ENCODE results near the gene STAG3. TPM values are rescaled to one million over a fixed set of nuclear protein-coding genes. Genes with fewer than 3 reads are reported as not detected.
"Not testable (repeated sequence)": the region's sequence is repeated elsewhere in the genome, so short reads cannot be mapped to it uniquely, and the experiment has no call there.

STAG3 gene
- total RNA-seq, 1 donor from 2014 or later, result 19.2 TPM

DNA sequence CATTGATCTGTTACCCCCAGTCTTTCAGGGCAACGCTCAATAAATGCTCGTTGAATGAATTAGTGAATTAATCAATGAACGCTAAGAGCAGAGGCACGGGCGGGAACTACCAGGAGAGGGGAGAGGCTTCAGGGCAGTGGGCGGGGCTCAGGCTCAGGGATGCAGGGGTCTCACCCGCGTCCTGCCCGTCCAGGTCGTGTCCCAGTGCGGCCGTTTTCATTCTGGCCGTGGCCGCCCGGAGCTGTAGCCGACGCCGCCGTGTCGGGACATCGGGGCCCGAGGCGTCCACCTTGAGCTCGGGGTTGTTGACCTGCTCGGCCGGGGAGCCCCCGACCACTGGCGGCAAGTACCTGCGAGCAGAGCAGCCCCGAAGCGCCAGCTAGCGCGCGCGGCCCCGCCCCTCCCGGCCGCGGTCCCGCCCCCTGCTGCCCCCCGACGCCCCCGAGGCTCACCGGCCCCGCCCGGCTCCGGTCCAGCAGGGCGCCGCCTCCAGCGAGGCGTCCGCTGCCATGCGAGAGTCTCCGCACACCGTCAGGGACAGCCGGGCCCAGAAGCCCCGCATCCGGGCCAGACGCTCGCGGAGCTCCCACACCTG, 6.5 kb upstream of the STAG3 start:
- intact Hi-C loops (cut with micrococcal nuclease), result no loop called here

- intact Hi-C loops (cut with micrococcal nuclease), result no loop called here
Observed at GRCh38 chr7:100171840-100172239, 5.9 kb upstream of the STAG3 start.

- intact Hi-C loops (cut with micrococcal nuclease), result no loop called here
Observed at GRCh38 chr7:100173806-100174495, 3.8 kb upstream of the STAG3 start.

- intact Hi-C loops (cut with micrococcal nuclease), result no loop called here
Observed at GRCh38 chr7:100174582-100174981, 3.1 kb upstream of the STAG3 start.

- intact Hi-C loops (cut with micrococcal nuclease), result loop anchor here (5.0 kb wide), 1 partner anchor 47 kb away; no protein-coding TSS in a partner anchor
Observed at GRCh38 chr7:100175296-100175935, 2.3 kb upstream of the STAG3 start.

DNA sequence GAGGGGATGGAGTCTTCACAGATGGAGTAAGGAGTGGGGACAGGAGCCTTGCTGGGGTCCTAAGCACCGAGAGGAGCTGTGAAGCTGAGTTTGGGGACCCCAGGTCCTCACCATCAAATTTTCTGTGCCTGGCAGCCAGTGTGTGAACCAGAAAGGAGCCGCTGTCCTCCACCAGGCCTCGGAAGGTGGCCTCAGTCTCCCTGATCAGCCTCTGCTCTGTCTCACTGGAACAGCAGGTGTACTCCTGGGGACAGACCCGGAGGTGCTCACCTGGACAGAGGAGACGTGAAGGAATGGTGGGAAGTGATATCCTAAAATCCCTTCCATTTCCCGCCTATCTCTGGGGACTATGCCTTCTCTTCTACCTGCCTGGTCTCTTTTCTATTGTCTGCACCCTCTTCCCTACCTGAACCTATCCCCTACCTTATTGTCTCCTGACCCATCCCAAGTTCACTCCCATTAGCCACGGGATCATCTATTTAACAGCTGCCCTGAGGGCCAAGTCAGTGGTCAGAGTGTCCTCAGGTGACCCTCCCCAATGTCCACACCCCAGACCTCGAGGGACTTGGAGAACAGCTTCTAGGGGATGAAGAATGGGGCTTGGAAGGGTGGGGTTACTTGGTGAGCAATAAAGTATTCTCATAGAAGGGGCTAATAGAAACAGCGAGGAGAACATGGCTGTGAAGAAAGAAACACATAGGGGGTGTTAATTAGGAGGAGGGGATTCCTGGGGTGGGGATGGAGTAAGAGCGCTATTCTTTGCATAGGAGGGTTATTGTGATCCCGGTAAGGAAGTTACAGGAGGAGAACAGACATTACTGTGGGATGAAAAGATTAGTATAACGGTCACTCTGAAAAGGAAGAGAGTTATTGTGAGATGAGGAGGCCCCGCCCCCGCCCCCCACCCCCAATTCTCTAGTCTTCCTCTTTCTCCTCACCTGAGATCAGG, 1.3 kb upstream of the STAG3 start:
- intact Hi-C loops (cut with micrococcal nuclease), result loop anchor here (1.0 to 5.0 kb wide), 3 partner anchors 8 to 46 kb away; partner anchors contain the start of genes GAL3ST4 and LAMTOR4

GRCh38 chr7:100180084-100180483, 2.4 kb downstream of the STAG3 start:
- intact Hi-C loops (cut with micrococcal nuclease), result not testable (repeated sequence)

DNA sequence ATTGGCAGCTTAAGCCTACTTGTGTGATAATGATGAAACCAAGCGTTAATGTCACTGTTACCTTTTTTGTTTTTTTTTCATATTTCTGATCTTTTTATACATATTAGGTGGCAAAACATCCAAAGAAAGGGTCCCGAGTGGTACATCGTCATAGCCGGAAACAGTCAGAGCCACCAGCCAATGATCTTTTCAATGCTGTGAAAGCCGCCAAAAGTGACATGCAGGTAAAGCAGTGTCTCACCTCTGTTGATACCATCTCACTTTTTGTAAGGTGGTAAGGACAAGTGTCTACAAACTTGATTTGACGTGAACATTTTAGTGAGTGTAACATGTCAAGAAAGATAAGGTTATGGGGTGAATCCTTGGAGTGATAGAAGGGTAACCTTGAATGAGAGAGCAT, 4.9 kb downstream of the STAG3 start:
- intact Hi-C loops (cut with micrococcal nuclease), result not testable (repeated sequence)

- intact Hi-C loops (cut with micrococcal nuclease), result not testable (repeated sequence)
Observed at GRCh38 chr7:100183090-100183489, 5.4 kb downstream of the STAG3 start.

GRCh38 chr7:100185726-100186125, 8.0 kb downstream of the STAG3 start:
- intact Hi-C loops (cut with micrococcal nuclease), result no loop called here

- intact Hi-C loops (cut with micrococcal nuclease), result no loop called here
Observed at GRCh38 chr7:100189061-100189460, 11.3 kb downstream of the STAG3 start.

- intact Hi-C loops (cut with micrococcal nuclease), result no loop called here
Observed at GRCh38 chr7:100190048-100190711, 12.5 kb downstream of the STAG3 start.

- intact Hi-C loops (cut with micrococcal nuclease), result no loop called here
Observed at GRCh38 chr7:100191775-100192174, 14.1 kb downstream of the STAG3 start.

GRCh38 chr7:100192281-100192862, 14.7 kb downstream of the STAG3 start:
- intact Hi-C loops (cut with micrococcal nuclease), result not testable (repeated sequence)

DNA sequence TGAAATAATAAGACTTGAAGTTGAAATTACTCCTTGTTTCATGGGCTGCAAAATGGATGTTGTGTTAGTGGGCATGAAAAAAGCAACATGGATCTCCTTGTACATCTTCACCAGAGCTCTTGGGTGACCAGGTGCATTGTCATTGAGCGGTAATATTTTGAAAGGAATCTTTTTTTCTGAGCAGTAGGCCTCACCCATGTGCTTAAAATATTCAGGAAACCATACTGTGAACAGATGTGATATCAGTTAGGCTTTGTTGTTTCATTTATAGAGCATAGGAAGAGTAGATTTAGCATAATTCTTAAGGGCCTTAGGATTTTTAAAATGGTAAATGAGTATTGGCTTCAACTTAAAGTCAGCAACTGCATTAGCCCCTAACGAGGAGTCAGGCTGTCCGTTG, 15.3 kb downstream of the STAG3 start:
- intact Hi-C loops (cut with micrococcal nuclease), result no loop called here

DNA sequence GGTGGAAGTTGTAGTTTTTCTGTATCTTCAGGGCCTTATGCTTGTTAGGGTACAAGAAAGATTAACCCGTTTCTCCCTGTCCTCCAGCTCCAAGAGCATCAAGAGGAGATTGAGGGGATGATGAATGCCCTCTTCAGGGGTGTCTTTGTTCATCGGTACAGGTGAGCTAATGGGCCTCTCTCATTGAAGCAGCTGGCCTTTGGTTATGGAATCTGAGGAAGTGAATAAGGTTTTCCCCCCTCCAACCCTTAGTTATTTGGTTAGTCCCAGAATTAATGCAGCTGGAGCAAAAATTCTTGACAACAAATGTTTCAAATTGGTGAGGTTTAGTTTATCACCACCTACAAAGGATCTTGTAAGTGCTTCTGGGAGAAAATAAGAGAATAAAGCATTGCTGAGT, 17.5 kb downstream of the STAG3 start:
- intact Hi-C loops (cut with micrococcal nuclease), result no loop called here

- intact Hi-C loops (cut with micrococcal nuclease), result not testable (repeated sequence)
Observed at GRCh38 chr7:100195901-100196322, 18.2 kb downstream of the STAG3 start.

DNA sequence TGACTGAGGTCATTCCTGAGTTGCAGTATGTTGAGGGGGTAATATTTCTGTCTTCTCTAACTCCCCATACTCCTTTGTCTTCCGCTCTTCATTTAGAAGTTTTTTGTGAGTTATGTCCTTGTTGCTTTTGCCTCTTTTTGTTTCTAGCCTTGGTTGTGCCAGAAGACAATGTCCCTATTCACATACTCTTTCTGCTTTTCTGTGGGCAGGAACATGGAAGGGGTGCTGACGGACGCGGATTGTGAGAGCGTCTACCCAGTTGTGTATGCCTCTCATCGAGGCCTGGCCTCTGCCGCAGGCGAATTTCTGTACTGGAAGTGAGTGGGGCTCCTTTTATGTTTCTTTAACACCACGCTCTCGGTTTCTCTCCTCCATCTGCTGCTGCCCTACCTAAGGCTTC, 20.5 kb downstream of the STAG3 start:
- intact Hi-C loops (cut with micrococcal nuclease), result no loop called here

DNA sequence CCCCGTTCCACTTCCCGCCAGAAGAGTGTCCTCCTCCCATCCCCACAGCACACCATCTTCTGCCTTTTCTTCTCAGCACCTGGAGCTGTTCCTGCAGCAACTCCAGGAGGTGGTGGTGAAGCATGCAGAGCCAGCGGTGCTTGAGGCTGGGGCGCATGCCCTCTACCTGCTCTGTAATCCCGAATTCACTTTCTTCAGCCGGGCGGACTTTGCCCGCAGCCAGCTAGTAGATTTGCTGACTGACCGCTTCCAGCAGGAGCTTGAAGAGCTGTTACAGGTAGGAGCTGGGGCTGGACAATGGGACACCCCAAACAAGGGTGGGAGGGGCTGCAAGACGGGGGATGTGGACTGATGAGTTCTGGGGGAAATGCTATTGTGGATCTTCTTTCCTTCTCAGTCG, 23.0 kb downstream of the STAG3 start:
- intact Hi-C loops (cut with micrococcal nuclease), result no loop called here

- intact Hi-C loops (cut with micrococcal nuclease), result no loop called here
Observed at GRCh38 chr7:100204454-100204853, 26.7 kb downstream of the STAG3 start.

All from T-helper 2 cell treated with Interferon-gamma antibody and Interleukin-4, amounts not matched to agents 100 ng/mL and 5 ng/mL, for 36 hours (primary cell).